GM12864 (cell line): ENCODE measurements around the gene SLC35F3.

Experiments used
- DNase-seq: peaks from one replicate; pipeline ENCODE4 v3.0.0-alpha.2; 2011; ENCODE audit warnings: low read depth
- H3K4me3 ChIP-seq: 2 replicates; pipeline ENCODE4 v1.5.1; 2011; ENCODE audit warnings: mild to moderate bottlenecking, low read depth, low read length, control low read depth
- CTCF ChIP-seq: IDR thresholded peaks from 2 replicates; pipeline ENCODE4 v1.5.1; 2011; ENCODE audit warnings: low read depth, mild to moderate bottlenecking, moderate library complexity, low read length, control low read depth, inconsistent platforms; ENCODE audit errors: missing control alignments

SLC35F3 gene

GRCh38 chr1:233994112-233994511 is 89.6 kb downstream of the SLC35F3 start:
- no peak overlapping the region for H3K4me3 ChIP-seq
- no peak for TF ChIP-seq CTCF
- no peak for DNase-seq

GRCh38 chr1:233998456-233998855 is 94.0 kb downstream of the SLC35F3 start:
- H3K4me3 ChIP-seq = no peak overlapping the region
- no peak for DNase-seq
- TF ChIP-seq CTCF = no peak

GRCh38 chr1:233998891-233999290 is 94.4 kb downstream of the SLC35F3 start:
- TF ChIP-seq CTCF = no peak
- no peak for DNase-seq
- no peak overlapping the region for H3K4me3 ChIP-seq

- no peak for DNase-seq
- TF ChIP-seq CTCF = no peak
- no peak overlapping the region for H3K4me3 ChIP-seq
Measured at GRCh38 chr1:234000557-234001041, 96.1 kb downstream of the SLC35F3 start.

GRCh38 chr1:234001817-234002216 is 97.3 kb downstream of the SLC35F3 start:
- no peak for DNase-seq
- no peak for TF ChIP-seq CTCF

GRCh38 chr1:234004591-234004990 is 100.1 kb downstream of the SLC35F3 start:
- TF ChIP-seq CTCF = no peak
- DNase-seq = no peak
- H3K4me3 ChIP-seq = no peak overlapping the region

More at GRCh38 chr1:234001817-234002216, 97.3 kb downstream of the SLC35F3 start:
- H3K4me3 ChIP-seq = no peak overlapping the region

- no peak overlapping the region for H3K4me3 ChIP-seq
- no peak for TF ChIP-seq CTCF
Measured at GRCh38 chr1:234007684-234008083, 103.2 kb downstream of the SLC35F3 start.

More at GRCh38 chr1:234007684-234008083, 103.2 kb downstream of the SLC35F3 start:
- no peak for DNase-seq
